ENCODE data around the gene DMXL1.
A peak's percentile ranks its signal among the peaks of the same experiment; 100 is the strongest.
"Not testable (repeated sequence)": the region's sequence is repeated elsewhere in the genome, so short reads cannot be mapped to it uniquely, and the experiment has no call there.

Gene DMXL1

GRCh38 chr5:119067450-119067849, 3.4 kb upstream of the DMXL1 start:
- H3K4me3 ChIP-seq (replicated peaks; ENCODE audit: low read depth, low read length) = no peak overlapping the region
- no peak for TF ChIP-seq CTCF (IDR thresholded peaks at IDR 0.05; ENCODE audit: low read length, missing control alignments)
- DNase-seq (ENCODE audit: low read depth) = no peak

GRCh38 chr5:119070578-119070827, 384 bp upstream of the DMXL1 start:
- no peak for TF ChIP-seq CTCF (IDR thresholded peaks at IDR 0.05; ENCODE audit: low read length, missing control alignments)
- peak overlapping the region; percentile 87 for H3K4me3 ChIP-seq (replicated peaks; ENCODE audit: low read depth, low read length)
- DNase-seq (ENCODE audit: low read depth) = no peak

GRCh38 chr5:119071561-119071995, 691 bp downstream of the DMXL1 start:
- H3K4me3 ChIP-seq (replicated peaks; ENCODE audit: low read depth, low read length) = peak overlapping the region; percentile 87
- peak; percentile 10 for DNase-seq (ENCODE audit: low read depth)
- no peak for TF ChIP-seq CTCF (IDR thresholded peaks at IDR 0.05; ENCODE audit: low read length, missing control alignments)

- H3K4me3 ChIP-seq (replicated peaks; ENCODE audit: low read depth, low read length) = peak overlapping the region; percentile 87
- DNase-seq (ENCODE audit: low read depth) = no peak
Observed at GRCh38 chr5:119072496-119072895, 1.6 kb downstream of the DMXL1 start.

GRCh38 chr5:119073746-119074337, 3.0 kb downstream of the DMXL1 start:
- H3K4me3 ChIP-seq (replicated peaks; ENCODE audit: low read depth, low read length); DNase-seq (ENCODE audit: low read depth): not testable (repeated sequence)

More at GRCh38 chr5:119072496-119072895, 1.6 kb downstream of the DMXL1 start:
- TF ChIP-seq CTCF (IDR thresholded peaks at IDR 0.05; ENCODE audit: low read length, missing control alignments) = no peak

GRCh38 chr5:119074419-119074818, 3.5 kb downstream of the DMXL1 start:
- DNase-seq (ENCODE audit: low read depth) = no peak
- no peak for TF ChIP-seq CTCF (IDR thresholded peaks at IDR 0.05; ENCODE audit: low read length, missing control alignments)
- H3K4me3 ChIP-seq (replicated peaks; ENCODE audit: low read depth, low read length) = no peak overlapping the region

- not testable (repeated sequence) for H3K4me3 ChIP-seq (replicated peaks; ENCODE audit: low read depth, low read length); DNase-seq (ENCODE audit: low read depth)
Observed at GRCh38 chr5:119075269-119075668, 4.4 kb downstream of the DMXL1 start.

GRCh38 chr5:119076080-119076479, 5.2 kb downstream of the DMXL1 start:
- TF ChIP-seq CTCF (IDR thresholded peaks at IDR 0.05; ENCODE audit: low read length, missing control alignments) = no peak
- no peak for DNase-seq (ENCODE audit: low read depth)

More at GRCh38 chr5:119076080-119076479, 5.2 kb downstream of the DMXL1 start:
- H3K4me3 ChIP-seq (replicated peaks; ENCODE audit: low read depth, low read length) = no peak overlapping the region

All from fibroblast of pulmonary artery (primary cell).